HCT116 (cell line): ENCODE data around the gene BAIAP2L2. TPM values are rescaled to one million over a fixed set of nuclear protein-coding genes. Genes with fewer than 3 reads are reported as not detected.
A peak's percentile ranks its signal among the peaks of the same experiment; 100 is the strongest.

Experiments
- ATAC-seq: fragments of 200-7000 bp; cut with Tn5 transposase; 2 replicates; pipeline ENCODE4 v1.9.1; 2020; ENCODE audit warnings: mild to moderate bottlenecking, moderate library complexity
- BruUV-seq: library from RNA; stranded (reverse); fragments of 400-500 nt; replicated peaks from 2 replicates; lab custom pipeline; 2021; lab: Mats Ljungman, UMichigan
- CTCF ChIA-PET: fragments of 300-600 bp; sonication (Branson Sonifier 250); formaldehyde crosslinking; loops from one replicate; lab custom pipeline; 2021; ENCODE audit warnings: antibody characterized with exemption; lab: Charles Lee
- POLR2A ChIA-PET: fragments of 300-600, 350-600 bp; sonication (Branson Sonifier 250); formaldehyde crosslinking; loops from one replicate; lab custom pipeline; 2021; ENCODE audit warnings: antibody characterized with exemption; lab: Charles Lee
- RAD21 ChIA-PET, 2 experiments: fragments of 300-600 bp; sonication (Branson Sonifier 250); formaldehyde crosslinking; loops; one replicate each; lab custom pipeline; 2023; ENCODE audit warnings: low total read pairs in 2 of 2; ENCODE audit not compliant: uncharacterized antibody in 2 of 2, unreplicated experiment in 2 of 2, low non-redundant PET in 1 of 2; lab: Charles Lee
- DNase-seq: peaks from one replicate; pipeline ENCODE4 v3.0.0-alpha.2; 2010; ENCODE audit warnings: low read depth, low spot score
- H2AFZ ChIP-seq: fragments of 200-600 bp; shearing (Covaris generic), sonication (generic); 2 replicates; pipeline ENCODE4 v1.6.1; 2017; ENCODE audit warnings: low read depth, mixed run types, mixed read lengths, antibody characterized with exemption, low read length; ENCODE audit not compliant: poor library complexity, severe bottlenecking
- H3K27ac ChIP-seq: 2 replicates; pipeline ENCODE4 v1.5.1; 2012; ENCODE audit warnings: low read depth, low read length
- H3K27me3 ChIP-seq: fragments of 200-600 bp; sonication (generic); 2 replicates; pipeline ENCODE4 v1.6.1; 2016; ENCODE audit warnings: mixed run types, low read length, mixed read lengths; ENCODE audit not compliant: insufficient read depth
- H3K36me3 ChIP-seq, 2 experiments: fragments of 200-500 bp in 1 of 2; fragments of 200-600 bp in 1 of 2; sonication (Bioruptor generic) in 1 of 2; sonication (generic) in 1 of 2; 2 replicates each; pipeline versions ENCODE4 v1.5.1 to v1.6.1; 2014 to 2016; ENCODE audit warnings: low read length in 2 of 2, inconsistent platforms in 1 of 2, mixed read lengths in 1 of 2, mixed run types in 1 of 2; ENCODE audit not compliant: insufficient read depth in 2 of 2, control insufficient read depth in 1 of 2
- H3K4me1 ChIP-seq, 2 experiments: fragments of 200-600 bp in 1 of 2; sonication (generic) in 1 of 2; 2 replicates each; pipeline versions ENCODE4 v1.5.1 to v1.6.1; 2012 to 2017; ENCODE audit warnings: low read length in 2 of 2, inconsistent platforms in 1 of 2, mild to moderate bottlenecking in 1 of 2, mixed read lengths in 1 of 2, mixed run types in 1 of 2, moderate library complexity in 1 of 2; ENCODE audit not compliant: insufficient read depth in 2 of 2, control insufficient read depth in 1 of 2
- H3K4me2 ChIP-seq: fragments of 200-600 bp; sonication (generic); 2 replicates; pipeline ENCODE4 v1.6.1; 2017; ENCODE audit warnings: mixed run types, low read length, mixed read lengths
- H3K4me3 ChIP-seq, 2 experiments: fragments of 200-600 bp in 1 of 2; sonication (generic) in 1 of 2; replicated peaks in 1 of 2; 2 replicates each; pipeline ENCODE4 v1.5.1; 2011 to 2016; ENCODE audit warnings: low read length in 2 of 2, control low read depth in 1 of 2, low read depth in 1 of 2, mild to moderate bottlenecking in 1 of 2, mixed read lengths in 1 of 2, mixed run types in 1 of 2
- H3K79me2 ChIP-seq: fragments of 200-600 bp; sonication (generic); 2 replicates; pipeline ENCODE4 v1.6.1; 2017; ENCODE audit warnings: mild to moderate bottlenecking, mixed run types, low read length, moderate library complexity, mixed read lengths; ENCODE audit not compliant: insufficient read depth
- H3K9ac ChIP-seq: fragments of 200-600 bp; sonication (generic); 2 replicates; pipeline ENCODE4 v1.6.1; 2016; ENCODE audit warnings: low read length, mixed read lengths
- H3K9me2 ChIP-seq: fragments of 200-600 bp; sonication (generic), shearing (Covaris generic); 2 replicates; pipeline ENCODE4 v1.6.1; 2017; ENCODE audit warnings: mixed run types, mild to moderate bottlenecking, moderate library complexity; ENCODE audit not compliant: insufficient read depth
- H3K9me3 ChIP-seq, 2 experiments: fragments of 200-500 bp in 1 of 2; fragments of 200-600 bp in 1 of 2; sonication (Bioruptor generic) in 1 of 2; sonication (generic) in 1 of 2; 2 replicates each; pipeline ENCODE4 v1.6.1; 2014 to 2017; ENCODE audit warnings: low read length in 2 of 2, mixed read lengths in 2 of 2, inconsistent platforms in 1 of 2, low read depth in 1 of 2, mild to moderate bottlenecking in 1 of 2, mixed run types in 1 of 2, moderate library complexity in 1 of 2; ENCODE audit not compliant: control insufficient read depth in 1 of 2, insufficient read depth in 1 of 2
- H4K20me1 ChIP-seq: fragments of 200-600 bp; sonication (generic), shearing (Covaris generic); 2 replicates; pipeline ENCODE4 v1.6.1; 2017; ENCODE audit warnings: mixed run types, mild to moderate bottlenecking, moderate library complexity; ENCODE audit not compliant: insufficient read depth
- CBX3 ChIP-seq: IDR thresholded peaks from 2 replicates; pipeline ENCODE4 v1.6.1; 2012; ENCODE audit warnings: low read depth
- CTCF ChIP-seq, 3 experiments: fragments of 200-600 bp in 1 of 3; sonication (generic) in 1 of 3; IDR thresholded peaks in 2 of 3; conservative IDR thresholded peaks in 1 of 3; 2 replicates each; pipeline ENCODE4 v1.5.1; 2012 to 2017; ENCODE audit warnings: low read depth in 2 of 3, low read length in 2 of 3, antibody characterized with exemption in 1 of 3, borderline replicate concordance in 1 of 3, control low read depth in 1 of 3, mild to moderate bottlenecking in 1 of 3, mixed read lengths in 1 of 3, mixed run types in 1 of 3, moderate library complexity in 1 of 3; ENCODE audit not compliant: insufficient read depth in 1 of 3
- EGR1 ChIP-seq: IDR thresholded peaks from 2 replicates; pipeline ENCODE4 v1.6.1; 2012; ENCODE audit warnings: low read depth
- ELF1 ChIP-seq: IDR thresholded peaks from 2 replicates; pipeline ENCODE4 v1.6.1; 2012; ENCODE audit warnings: low read depth, borderline replicate concordance
- MAX ChIP-seq: IDR thresholded peaks from 2 replicates; pipeline ENCODE4 v1.6.1; 2012
- POLR2AphosphoS5 ChIP-seq: IDR thresholded peaks from 2 replicates; pipeline ENCODE4 v1.6.1; 2011; ENCODE audit warnings: mild to moderate bottlenecking, low read depth, low read length, moderate library complexity
- RAD21 ChIP-seq: IDR thresholded peaks from 2 replicates; pipeline ENCODE4 v1.6.1; 2012; ENCODE audit warnings: low read depth, mild to moderate bottlenecking
- SIN3A ChIP-seq: IDR thresholded peaks from 2 replicates; pipeline ENCODE4 v1.6.1; 2012; ENCODE audit warnings: low read depth
- SRF ChIP-seq: IDR thresholded peaks from 2 replicates; pipeline ENCODE4 v1.6.1; 2012; ENCODE audit warnings: low read depth
- TCF7L2 ChIP-seq: IDR thresholded peaks from 2 replicates; pipeline ENCODE4 v1.7.0; 2011; ENCODE audit warnings: borderline replicate concordance, inconsistent platforms; ENCODE audit not compliant: insufficient read depth, insufficient read length; ENCODE audit errors: extremely low read depth
- YY1 ChIP-seq: IDR thresholded peaks from 2 replicates; pipeline ENCODE4 v1.6.1; 2011; ENCODE audit warnings: low read length, low read depth, moderate library complexity, mild to moderate bottlenecking; ENCODE audit not compliant: insufficient replicate concordance; ENCODE audit errors: extremely low read depth
- ZBTB33 ChIP-seq: IDR thresholded peaks from 2 replicates; pipeline ENCODE4 v1.6.1; 2011; ENCODE audit warnings: mild to moderate bottlenecking, low read length, moderate library complexity; ENCODE audit not compliant: insufficient replicate concordance; ENCODE audit errors: extremely low read depth
- ZNF274 ChIP-seq: fragments of 200-500 bp; sonication (Bioruptor generic); IDR thresholded peaks from 2 replicates; pipeline ENCODE4 v1.6.1; 2014; ENCODE audit warnings: mild to moderate bottlenecking, low read depth, low read length, inconsistent platforms
- intact Hi-C: fragments of 100-400 bp; cut with micrococcal nuclease; formaldehyde crosslinking; loops from 2 replicates; pipeline ENCODE4 v1.10.0; 2022
- total RNA-seq: library from RNA; stranded (reverse); gene quantifications from one replicate; pipeline ENCODE4 v1.2.1, GENCODE V29; 2021; ENCODE audit not compliant: unreplicated experiment

The BAIAP2L2 gene
- total RNA-seq, 1 experiment from 2014 or later = 1.0 TPM

GRCh38 chr22:38114484-38115398 is 4.3 kb upstream of the BAIAP2L2 start:
- ATAC-seq (peak; percentile 96), DNase-seq (peak; percentile 37)
- ChIA-PET CTCF (interaction anchor here (0.7 to 1.7 kb wide), 10 partner anchors 11 to 114 kb away, joined by 3 to 12 read pairs (median 4); partner anchors contain the start of gene MAFF), POLR2A (no interaction called here), RAD21 (interaction anchor here in 1 of 2 experiments (1.5 kb wide), 1 partner anchor 115 kb away, joined by 5 read pairs; no protein-coding TSS in a partner anchor)
- intact Hi-C loops = loop anchor here (10.0 kb wide), 1 partner anchor 110 kb away; no protein-coding TSS in a partner anchor
- Histone ChIP-seq H3K27ac (no peak overlapping the region), H3K4me1 (peaks cover 11 to 17% of the 10 kb centered on the region in 2 experiments), H2AFZ (no peak overlapping the region), H3K9ac (no peak overlapping the region), H3K36me3 (no peaks in the 10 kb centered on the region), H3K9me3 (no peaks in the 10 kb centered on the region), H4K20me1 (no peaks in the 10 kb centered on the region), H3K4me3 (no peak overlapping the region), H3K27me3 (no peaks in the 10 kb centered on the region), H3K79me2 (no peaks in the 10 kb centered on the region), H3K9me2 (no peaks in the 10 kb centered on the region), H3K4me2 (no peak overlapping the region)
- TF ChIP-seq RAD21 (peak; percentile 83), CTCF (IDR thresholded peaks at IDR 0.05 in 2 of 3, conservative IDR thresholded peaks at IDR 0.05 in 1 of 3; ENCODE audit: borderline replicate concordance in 1 of 3, insufficient read depth in 1 of 3, low read depth in 2 of 3, low read length in 2 of 3) (peak; percentile 73 to 98 (median 95); a peak in 5 of 6 replicates), YY1 (no peak)
- BruUV-seq = no TSS peak

- no TSS peak for BruUV-seq
- no peaks in the 10 kb centered on the region for H4K20me1 ChIP-seq
- no peak overlapping the region for H2AFZ ChIP-seq
- CTCF ChIA-PET = interaction anchor here (1.3 kb wide), 1 partner anchor 118 kb away, joined by 3 read pairs; no protein-coding TSS in a partner anchor
- H3K4me1 ChIP-seq = peaks cover 14 to 24% of the 10 kb centered on the region in 2 experiments
- no peak overlapping the region for H3K4me2 ChIP-seq
- no peaks in the 10 kb centered on the region for H3K36me3 ChIP-seq
- RAD21 ChIA-PET = no interaction called here
- H3K9me3 ChIP-seq = no peaks in the 10 kb centered on the region
- POLR2A ChIA-PET = no interaction called here
- no peaks in the 10 kb centered on the region for H3K79me2 ChIP-seq
- no peak for DNase-seq
- ATAC-seq = no peak
- no peak overlapping the region for H3K27ac ChIP-seq
- H3K9ac ChIP-seq = no peak overlapping the region
- H3K4me3 ChIP-seq = no peak overlapping the region
- intact Hi-C loops = loop anchor here (10.0 kb wide), 1 partner anchor 112 kb away; no protein-coding TSS in a partner anchor
- H3K27me3 ChIP-seq = no peaks in the 10 kb centered on the region
- H3K9me2 ChIP-seq = no peaks in the 10 kb centered on the region
- TF ChIP-seq SIN3A (no peak), TCF7L2 (no peak), YY1 (no peak), ZNF274 (no peak), ZBTB33 (no peak), POLR2AphosphoS5 (no peak), SRF (no peak), MAX (no peak), CBX3 (no peak), ELF1 (no peak), EGR1 (no peak)
These were observed 1.9 kb upstream of the BAIAP2L2 start for GRCh38 chr22:38112381-38112780.
